PC-9 (cell line): ENCODE measurements around the gene CMTM5. TPM values are rescaled to one million over a fixed set of nuclear protein-coding genes. Genes with fewer than 3 reads are reported as not detected.

Experiments
- BruUV-seq: library from RNA; stranded (reverse); fragments of 400-500 nt; replicated peaks from 2 replicates; lab custom pipeline; 2021; lab: Mats Ljungman, UMichigan
- CTCF ChIA-PET: fragments of 300-600 bp; sonication (Branson Sonifier 250); formaldehyde crosslinking; loops from one replicate; lab custom pipeline; 2022; ENCODE audit warnings: antibody characterized with exemption; lab: Charles Lee
- POLR2A ChIA-PET: fragments of 300-600 bp; sonication (Branson Sonifier 250); formaldehyde crosslinking; loops from one replicate; lab custom pipeline; 2022; ENCODE audit warnings: antibody characterized with exemption; ENCODE audit not compliant: unreplicated experiment; lab: Charles Lee
- DNase-seq, 2 experiments: peaks; one replicate each; pipeline versions ENCODE4 v3.0.0 to v3.0.0-alpha.2; 2015 to 2022; ENCODE audit warnings: mixed read lengths in 1 of 2
- H2AFZ ChIP-seq: fragments of 200-600 bp; sonication (generic); 2 replicates; pipeline ENCODE4 v1.8.1; 2017; ENCODE audit warnings: antibody characterized with exemption
- H3F3A ChIP-seq: fragments of 200-600 bp; sonication (generic); 2 replicates; pipeline ENCODE4 v1.8.1; 2017; ENCODE audit warnings: antibody characterized with exemption, mild to moderate bottlenecking, low read depth; ENCODE audit not compliant: insufficient read depth
- H3K27ac ChIP-seq: fragments of 200-600 bp; sonication (generic); 2 replicates; pipeline ENCODE4 v1.6.1; 2016; ENCODE audit warnings: mixed run types
- H3K27me3 ChIP-seq: fragments of 200-600 bp; sonication (generic); 2 replicates; pipeline ENCODE4 v1.6.1; 2016; ENCODE audit warnings: low read depth, mixed run types; ENCODE audit not compliant: insufficient read depth
- H3K36me3 ChIP-seq: fragments of 200-600 bp; sonication (generic); 2 replicates; pipeline ENCODE4 v1.6.1; 2016; ENCODE audit warnings: low read depth, mixed run types
- H3K4me1 ChIP-seq: fragments of 200-600 bp; sonication (generic); replicated peaks from 2 replicates; pipeline ENCODE4 v1.6.1; 2016; ENCODE audit warnings: mixed run types; ENCODE audit not compliant: insufficient read depth
- H3K4me2 ChIP-seq: fragments of 200-600 bp; sonication (generic); 2 replicates; pipeline ENCODE4 v1.6.1; 2017; ENCODE audit warnings: mixed run types
- H3K4me3 ChIP-seq: fragments of 200-600 bp; sonication (generic); 2 replicates; pipeline ENCODE4 v1.6.1; 2016; ENCODE audit warnings: mixed run types
- H3K79me2 ChIP-seq: fragments of 200-600 bp; sonication (generic); 2 replicates; pipeline ENCODE4 v1.6.1; 2017; ENCODE audit warnings: low read depth, mixed run types
- H3K9me2 ChIP-seq: fragments of 200-600 bp; sonication (generic); 2 replicates; pipeline ENCODE4 v1.8.1; 2017; ENCODE audit warnings: mild to moderate bottlenecking; ENCODE audit not compliant: insufficient read depth
- H3K9me3 ChIP-seq: fragments of 200-600 bp; sonication (generic); 2 replicates; pipeline ENCODE4 v1.8.1; 2016; ENCODE audit warnings: low read depth; ENCODE audit not compliant: insufficient read depth
- H4K20me1 ChIP-seq: fragments of 200-600 bp; sonication (generic); 2 replicates; pipeline ENCODE4 v1.8.1; 2017; ENCODE audit not compliant: insufficient read depth
- CTCF ChIP-seq: fragments of 200-600 bp; sonication (generic); conservative IDR thresholded peaks from 2 replicates; pipeline ENCODE4 v1.6.1; 2017; ENCODE audit warnings: mixed run types, antibody characterized with exemption, mild to moderate bottlenecking, moderate library complexity
- EZH2 ChIP-seq: fragments of 200-600 bp; sonication (generic); IDR thresholded peaks from 2 replicates; pipeline ENCODE4 v1.8.0; 2017; ENCODE audit warnings: antibody characterized with exemption, low read depth
- intact Hi-C: fragments of 100-400 bp; cut with micrococcal nuclease; formaldehyde crosslinking; loops from one replicate; pipeline ENCODE4 v1.10.0; 2022; ENCODE audit not compliant: unreplicated experiment
- total RNA-seq: library from RNA; stranded (reverse); gene quantifications from 2 replicates; pipeline ENCODE4 v1.2.3, GENCODE V29; 2021

Gene CMTM5
- total RNA-seq, 1 experiment from 2014 or later = not detected

GRCh38 chr14:23414254-23414653 is 37.4 kb downstream of the CMTM5 start:
- Histone ChIP-seq H3K9me2 (no peaks in the 10 kb centered on the region), H3K27me3 (peaks cover 75% of the 10 kb centered on the region), H3K4me1 (no peaks in the 10 kb centered on the region), H3K4me2 (no peak overlapping the region), H3K9me3 (no peaks in the 10 kb centered on the region), H3K27ac (no peak overlapping the region), H4K20me1 (no peaks in the 10 kb centered on the region), H3K36me3 (no peaks in the 10 kb centered on the region), H2AFZ (no peak overlapping the region), H3K79me2 (no peaks in the 10 kb centered on the region), H3K4me3 (no peak overlapping the region), H3F3A (no peaks in the 10 kb centered on the region)
- ChIA-PET POLR2A (no interaction called here), CTCF (no interaction called here)
- intact Hi-C loops = no loop called here
- DNase-seq = no peak
- TF ChIP-seq CTCF = no peak
- no peak for TF ChIP-seq EZH2
- no TSS peak for BruUV-seq

GRCh38 chr14:23414906-23415820 is 38.3 kb downstream of the CMTM5 start:
- Histone ChIP-seq H3K4me3 (no peak overlapping the region), H2AFZ (no peak overlapping the region), H3F3A (no peaks in the 10 kb centered on the region), H3K4me1 (no peaks in the 10 kb centered on the region), H3K4me2 (no peak overlapping the region), H3K27me3 (peaks cover 72% of the 10 kb centered on the region), H3K27ac (no peak overlapping the region), H3K79me2 (no peaks in the 10 kb centered on the region), H4K20me1 (no peaks in the 10 kb centered on the region), H3K9me2 (no peaks in the 10 kb centered on the region), H3K9me3 (no peaks in the 10 kb centered on the region), H3K36me3 (no peaks in the 10 kb centered on the region)
- ChIA-PET POLR2A (no interaction called here), CTCF (no interaction called here)
- no TSS peak for BruUV-seq
- no peak for DNase-seq
- intact Hi-C loops = no loop called here
- TF ChIP-seq EZH2 (no peak), CTCF (no peak)

- H3K27ac ChIP-seq = no peak overlapping the region
- no peak overlapping the region for H3K4me3 ChIP-seq
- H3K36me3 ChIP-seq = no peaks in the 10 kb centered on the region
- H2AFZ ChIP-seq = no peak overlapping the region
- H3K9me2 ChIP-seq = no peaks in the 10 kb centered on the region
- no peak for DNase-seq
- no peaks in the 10 kb centered on the region for H3K79me2 ChIP-seq
- H3K27me3 ChIP-seq = peaks cover 72% of the 10 kb centered on the region
- TF ChIP-seq EZH2 = no peak
- no peak for TF ChIP-seq CTCF
- intact Hi-C loops = no loop called here
- no peaks in the 10 kb centered on the region for H3K4me1 ChIP-seq
- BruUV-seq = no TSS peak
- no peaks in the 10 kb centered on the region for H3K9me3 ChIP-seq
- POLR2A ChIA-PET = no interaction called here
- CTCF ChIA-PET = no interaction called here
- H3F3A ChIP-seq = no peaks in the 10 kb centered on the region
- no peak overlapping the region for H3K4me2 ChIP-seq
- H4K20me1 ChIP-seq = no peaks in the 10 kb centered on the region
These were observed 39.3 kb downstream of the CMTM5 start for GRCh38 chr14:23415821-23416778.
